Liver (tissue), 2 donors: Measurements from ENCODE around the gene WHAMM.

Experiments used
- TF ChIP-seq, protein P1 (sequence below): IDR thresholded peaks from 2 replicates; pipeline ENCODE4 v1.6.1; 2016; ENCODE audit warnings: antibody characterized with exemption
- TF ChIP-seq, protein P2 (sequence below): fragments of 150-350 bp; IDR thresholded peaks from 2 replicates; pipeline ENCODE4 v1.5.1; 2017; ENCODE audit warnings: improper control_type of control experiment, low read depth, low read length; ENCODE audit not compliant: missing input control
- donor health status: healthy.

DNA sequence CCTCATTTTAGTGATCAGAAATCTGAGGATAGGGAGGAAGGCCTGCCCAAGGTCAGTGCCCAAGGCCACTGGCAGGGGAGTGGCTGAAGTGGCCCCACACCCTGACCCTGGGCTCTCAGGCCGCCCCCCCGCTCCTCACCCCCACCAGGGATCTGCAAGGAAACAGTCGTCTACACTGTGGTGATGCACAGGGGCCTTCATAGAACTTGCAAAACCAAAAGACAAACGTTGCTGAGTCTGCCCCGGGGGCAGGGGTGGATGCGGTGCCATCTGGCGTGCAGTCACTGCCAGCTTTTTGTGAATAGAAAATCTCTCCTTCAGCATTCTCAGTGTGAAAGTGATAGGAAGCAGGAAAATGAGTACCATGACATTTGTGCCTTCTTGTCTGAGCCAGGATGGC, 41.3 kb downstream of the WHAMM start:
- TF ChIP-seq, protein P1, sequence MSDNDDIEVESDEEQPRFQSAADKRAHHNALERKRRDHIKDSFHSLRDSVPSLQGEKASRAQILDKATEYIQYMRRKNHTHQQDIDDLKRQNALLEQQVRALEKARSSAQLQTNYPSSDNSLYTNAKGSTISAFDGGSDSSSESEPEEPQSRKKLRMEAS, result no peak
- TF ChIP-seq, protein P2, sequence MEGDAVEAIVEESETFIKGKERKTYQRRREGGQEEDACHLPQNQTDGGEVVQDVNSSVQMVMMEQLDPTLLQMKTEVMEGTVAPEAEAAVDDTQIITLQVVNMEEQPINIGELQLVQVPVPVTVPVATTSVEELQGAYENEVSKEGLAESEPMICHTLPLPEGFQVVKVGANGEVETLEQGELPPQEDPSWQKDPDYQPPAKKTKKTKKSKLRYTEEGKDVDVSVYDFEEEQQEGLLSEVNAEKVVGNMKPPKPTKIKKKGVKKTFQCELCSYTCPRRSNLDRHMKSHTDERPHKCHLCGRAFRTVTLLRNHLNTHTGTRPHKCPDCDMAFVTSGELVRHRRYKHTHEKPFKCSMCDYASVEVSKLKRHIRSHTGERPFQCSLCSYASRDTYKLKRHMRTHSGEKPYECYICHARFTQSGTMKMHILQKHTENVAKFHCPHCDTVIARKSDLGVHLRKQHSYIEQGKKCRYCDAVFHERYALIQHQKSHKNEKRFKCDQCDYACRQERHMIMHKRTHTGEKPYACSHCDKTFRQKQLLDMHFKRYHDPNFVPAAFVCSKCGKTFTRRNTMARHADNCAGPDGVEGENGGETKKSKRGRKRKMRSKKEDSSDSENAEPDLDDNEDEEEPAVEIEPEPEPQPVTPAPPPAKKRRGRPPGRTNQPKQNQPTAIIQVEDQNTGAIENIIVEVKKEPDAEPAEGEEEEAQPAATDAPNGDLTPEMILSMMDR, result no peak
